ENCODE measurements around the gene TMEM212.

TMEM212 gene

GRCh38 chr3:171805687-171806086, 37.5 kb upstream of the TMEM212 start:
- Histone ChIP-seq H3K27ac (ENCODE audit: insufficient read depth, low read length, poor library complexity, severe bottlenecking) (no peak overlapping the region), H3K4me1 (ENCODE audit: control insufficient read depth, insufficient read depth, low read length, poor library complexity, severe bottlenecking) (peaks cover 6% of the 10 kb centered on the region), H3K27me3 (replicated peaks; ENCODE audit: control insufficient read depth, insufficient read depth, low read length, poor library complexity, severe bottlenecking) (no peaks in the 10 kb centered on the region), H3K9me3 (ENCODE audit: control insufficient read depth, low read length) (no peaks in the 10 kb centered on the region), H3K4me3 (ENCODE audit: insufficient read depth, low read depth, low read length, poor library complexity, severe bottlenecking) (no peak overlapping the region), H3K36me3 (ENCODE audit: control insufficient read depth, insufficient read depth, low read length) (no peaks in the 10 kb centered on the region)
- DNase-seq = no peak

DNA sequence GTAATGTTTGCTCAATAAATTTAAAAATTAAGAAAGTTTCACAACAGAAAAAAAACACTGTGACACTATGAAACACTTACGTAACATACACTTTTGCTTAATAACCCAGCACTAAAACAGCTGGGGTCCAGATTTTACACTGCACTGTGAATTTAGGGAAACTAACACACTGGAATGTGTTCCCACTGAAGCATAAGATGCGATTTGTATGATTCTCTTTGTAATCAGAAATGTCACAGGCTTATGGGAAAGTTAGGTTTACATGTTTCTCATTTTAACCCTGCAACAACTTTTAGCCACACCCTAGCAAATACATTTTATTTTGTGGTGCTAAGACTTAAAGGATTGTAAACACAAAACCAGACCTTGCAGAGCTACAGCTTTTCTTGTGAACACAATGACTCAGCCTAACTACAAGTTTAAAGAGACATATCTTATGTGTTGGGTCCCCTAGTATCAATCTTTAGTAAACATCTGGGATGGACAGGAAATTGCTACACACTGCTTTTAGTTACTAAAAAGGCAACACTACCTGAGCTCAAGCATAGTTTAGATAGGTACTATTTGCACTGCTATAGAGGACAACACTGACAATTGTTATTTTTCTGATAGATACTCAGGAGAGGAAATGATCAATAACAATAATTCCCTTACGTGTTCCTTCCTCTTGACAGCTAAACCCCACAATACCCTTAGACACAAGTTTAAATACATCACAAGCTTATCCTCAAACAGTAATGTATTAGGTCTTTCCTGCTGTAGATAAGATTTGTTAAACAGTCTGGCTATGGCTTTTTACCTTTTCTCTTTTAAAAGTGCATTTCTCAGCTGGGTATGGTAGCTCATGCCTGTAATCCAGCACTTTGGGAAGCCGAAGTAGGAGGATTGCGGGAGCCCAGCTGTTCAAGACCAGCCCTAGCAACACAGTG, 36.7 kb upstream of the TMEM212 start:
- H3K4me1 ChIP-seq (ENCODE audit: control insufficient read depth, insufficient read depth, low read length, poor library complexity, severe bottlenecking) = peaks cover 6% of the 10 kb centered on the region
- no peaks in the 10 kb centered on the region for H3K27me3 ChIP-seq (replicated peaks; ENCODE audit: control insufficient read depth, insufficient read depth, low read length, poor library complexity, severe bottlenecking)
- no peak overlapping the region for H3K4me3 ChIP-seq (ENCODE audit: insufficient read depth, low read depth, low read length, poor library complexity, severe bottlenecking)
- H3K36me3 ChIP-seq (ENCODE audit: control insufficient read depth, insufficient read depth, low read length) = no peaks in the 10 kb centered on the region
- no peak overlapping the region for H3K27ac ChIP-seq (ENCODE audit: insufficient read depth, low read length, poor library complexity, severe bottlenecking)
- no peaks in the 10 kb centered on the region for H3K9me3 ChIP-seq (ENCODE audit: control insufficient read depth, low read length)
- no peak for DNase-seq

DNA sequence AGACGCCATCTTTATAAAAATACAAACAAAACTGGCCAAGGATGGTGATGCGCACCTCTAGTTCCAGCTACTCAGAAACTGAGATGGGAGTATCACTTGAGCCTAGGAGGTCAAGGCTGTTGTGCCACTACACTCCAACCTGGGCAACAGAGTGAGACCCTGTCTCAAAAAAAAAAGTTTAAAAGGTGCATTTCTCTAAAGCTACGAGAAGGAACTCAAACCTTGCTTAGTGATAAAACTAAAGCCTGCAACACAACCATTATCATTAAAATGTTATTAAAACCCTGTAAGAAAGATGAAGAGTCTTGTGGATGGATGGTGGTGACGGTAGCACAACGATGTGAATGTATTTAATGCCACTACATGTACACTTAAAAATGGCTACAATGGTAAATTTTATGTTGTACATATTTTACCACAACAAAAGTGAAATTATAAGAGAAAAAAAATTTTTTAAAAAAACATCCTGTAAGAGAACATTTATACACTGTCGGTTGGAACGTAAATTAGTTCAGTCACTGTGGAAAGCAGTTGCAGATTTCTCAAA, 35.9 kb upstream of the TMEM212 start:
- H3K4me1 ChIP-seq (ENCODE audit: control insufficient read depth, insufficient read depth, low read length, poor library complexity, severe bottlenecking) = peaks cover 6% of the 10 kb centered on the region
- no peak overlapping the region for H3K4me3 ChIP-seq (ENCODE audit: insufficient read depth, low read depth, low read length, poor library complexity, severe bottlenecking)
- H3K27me3 ChIP-seq (replicated peaks; ENCODE audit: control insufficient read depth, insufficient read depth, low read length, poor library complexity, severe bottlenecking) = no peaks in the 10 kb centered on the region
- DNase-seq = no peak
- no peaks in the 10 kb centered on the region for H3K36me3 ChIP-seq (ENCODE audit: control insufficient read depth, insufficient read depth, low read length)
- H3K9me3 ChIP-seq (ENCODE audit: control insufficient read depth, low read length) = no peaks in the 10 kb centered on the region
- no peak overlapping the region for H3K27ac ChIP-seq (ENCODE audit: insufficient read depth, low read length, poor library complexity, severe bottlenecking)

GRCh38 chr3:171807806-171808205, 35.3 kb upstream of the TMEM212 start:
- Histone ChIP-seq H3K4me3 (ENCODE audit: insufficient read depth, low read depth, low read length, poor library complexity, severe bottlenecking) (no peak overlapping the region), H3K27me3 (replicated peaks; ENCODE audit: control insufficient read depth, insufficient read depth, low read length, poor library complexity, severe bottlenecking) (no peaks in the 10 kb centered on the region), H3K4me1 (ENCODE audit: control insufficient read depth, insufficient read depth, low read length, poor library complexity, severe bottlenecking) (peaks cover 6% of the 10 kb centered on the region), H3K36me3 (ENCODE audit: control insufficient read depth, insufficient read depth, low read length) (no peaks in the 10 kb centered on the region), H3K9me3 (ENCODE audit: control insufficient read depth, low read length) (no peaks in the 10 kb centered on the region), H3K27ac (ENCODE audit: insufficient read depth, low read length, poor library complexity, severe bottlenecking) (no peak overlapping the region)
- no peak for DNase-seq

DNA sequence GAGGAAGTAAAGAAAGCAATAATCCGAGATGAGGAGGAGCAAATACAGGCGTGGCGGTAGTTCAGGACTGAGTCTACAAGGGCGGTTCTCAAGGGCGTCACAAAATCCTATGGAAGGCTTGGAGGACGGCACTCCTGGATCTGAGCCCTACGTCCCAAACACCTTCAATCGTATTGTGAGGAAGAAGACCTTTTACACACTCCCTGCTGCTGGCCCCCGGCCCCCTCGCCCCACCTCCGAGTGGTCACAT, 33.6 kb upstream of the TMEM212 start:
- no peak for DNase-seq
- H3K4me1 ChIP-seq (ENCODE audit: control insufficient read depth, insufficient read depth, low read length, poor library complexity, severe bottlenecking) = peaks cover 6% of the 10 kb centered on the region
- peak overlapping the region; percentile 60 for H3K4me3 ChIP-seq (ENCODE audit: insufficient read depth, low read depth, low read length, poor library complexity, severe bottlenecking)
- H3K36me3 ChIP-seq (ENCODE audit: control insufficient read depth, insufficient read depth, low read length) = no peaks in the 10 kb centered on the region
- H3K27me3 ChIP-seq (replicated peaks; ENCODE audit: control insufficient read depth, insufficient read depth, low read length, poor library complexity, severe bottlenecking) = no peaks in the 10 kb centered on the region
- H3K27ac ChIP-seq (ENCODE audit: insufficient read depth, low read length, poor library complexity, severe bottlenecking) = no peak overlapping the region
- no peaks in the 10 kb centered on the region for H3K9me3 ChIP-seq (ENCODE audit: control insufficient read depth, low read length)

- Histone ChIP-seq H3K9me3 (ENCODE audit: control insufficient read depth, low read length) (no peaks in the 10 kb centered on the region), H3K36me3 (ENCODE audit: control insufficient read depth, insufficient read depth, low read length) (no peaks in the 10 kb centered on the region), H3K4me3 (ENCODE audit: insufficient read depth, low read depth, low read length, poor library complexity, severe bottlenecking) (peak within 1 kb of the TSS; percentile 60), H3K27ac (ENCODE audit: insufficient read depth, low read length, poor library complexity, severe bottlenecking) (no peak within 1 kb of the TSS), H3K27me3 (replicated peaks; ENCODE audit: control insufficient read depth, insufficient read depth, low read length, poor library complexity, severe bottlenecking) (no peaks in the 10 kb centered on the region), H3K4me1 (ENCODE audit: control insufficient read depth, insufficient read depth, low read length, poor library complexity, severe bottlenecking) (peaks cover 6% of the 10 kb centered on the region)
- DNase-seq = peak in 2 of 3 donors; percentile 10 to 35
Observed at GRCh38 chr3:171809861-171810628, 33.1 kb upstream of the TMEM212 start, which contains the start of gene PLD1. TSS of gene PLD1 (minus strand) at chr3:171810483. CDS start at chr3:171738051, 72,432 bp downstream.

GRCh38 chr3:171810629-171811294, 32.4 kb upstream of the TMEM212 start:
- DNase-seq = no peak
- peaks cover 6% of the 10 kb centered on the region for H3K4me1 ChIP-seq (ENCODE audit: control insufficient read depth, insufficient read depth, low read length, poor library complexity, severe bottlenecking)
- H3K27me3 ChIP-seq (replicated peaks; ENCODE audit: control insufficient read depth, insufficient read depth, low read length, poor library complexity, severe bottlenecking) = no peaks in the 10 kb centered on the region
- H3K9me3 ChIP-seq (ENCODE audit: control insufficient read depth, low read length) = no peaks in the 10 kb centered on the region
- H3K36me3 ChIP-seq (ENCODE audit: control insufficient read depth, insufficient read depth, low read length) = no peaks in the 10 kb centered on the region
- no peak overlapping the region for H3K27ac ChIP-seq (ENCODE audit: insufficient read depth, low read length, poor library complexity, severe bottlenecking)
- H3K4me3 ChIP-seq (ENCODE audit: insufficient read depth, low read depth, low read length, poor library complexity, severe bottlenecking) = peak overlapping the region; percentile 60

- DNase-seq = no peak
- no peaks in the 10 kb centered on the region for H3K9me3 ChIP-seq (ENCODE audit: control insufficient read depth, low read length)
- peaks cover 6% of the 10 kb centered on the region for H3K4me1 ChIP-seq (ENCODE audit: control insufficient read depth, insufficient read depth, low read length, poor library complexity, severe bottlenecking)
- H3K36me3 ChIP-seq (ENCODE audit: control insufficient read depth, insufficient read depth, low read length) = no peaks in the 10 kb centered on the region
- H3K27me3 ChIP-seq (replicated peaks; ENCODE audit: control insufficient read depth, insufficient read depth, low read length, poor library complexity, severe bottlenecking) = no peaks in the 10 kb centered on the region
- no peak overlapping the region for H3K27ac ChIP-seq (ENCODE audit: insufficient read depth, low read length, poor library complexity, severe bottlenecking)
- no peak overlapping the region for H3K4me3 ChIP-seq (ENCODE audit: insufficient read depth, low read depth, low read length, poor library complexity, severe bottlenecking)
Observed at GRCh38 chr3:171811295-171811912, 31.7 kb upstream of the TMEM212 start.

DNA sequence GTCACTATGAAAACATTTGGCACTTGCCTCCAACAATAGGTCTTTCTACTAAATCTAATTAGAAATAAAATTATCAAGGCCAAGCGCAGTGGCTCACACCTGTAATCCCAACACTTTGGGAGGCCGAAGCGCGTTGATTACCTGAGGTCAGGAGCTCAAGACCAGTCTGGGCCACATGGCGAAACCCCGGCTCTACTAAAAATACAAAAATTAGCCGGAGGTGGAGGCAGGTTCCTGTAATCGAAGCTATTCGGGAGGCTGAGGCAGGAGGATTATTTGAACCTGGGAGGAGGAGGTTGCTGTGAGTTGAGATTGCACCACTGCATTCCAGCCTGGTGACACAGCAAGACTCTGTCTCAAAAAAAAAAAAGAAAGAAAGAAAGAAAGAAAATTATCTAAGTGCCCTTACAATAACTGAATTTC, 31.2 kb upstream of the TMEM212 start:
- no peak overlapping the region for H3K27ac ChIP-seq (ENCODE audit: insufficient read depth, low read length, poor library complexity, severe bottlenecking)
- H3K4me1 ChIP-seq (ENCODE audit: control insufficient read depth, insufficient read depth, low read length, poor library complexity, severe bottlenecking) = peaks cover 6% of the 10 kb centered on the region
- no peak overlapping the region for H3K4me3 ChIP-seq (ENCODE audit: insufficient read depth, low read depth, low read length, poor library complexity, severe bottlenecking)
- no peaks in the 10 kb centered on the region for H3K36me3 ChIP-seq (ENCODE audit: control insufficient read depth, insufficient read depth, low read length)
- H3K27me3 ChIP-seq (replicated peaks; ENCODE audit: control insufficient read depth, insufficient read depth, low read length, poor library complexity, severe bottlenecking) = no peaks in the 10 kb centered on the region
- DNase-seq = no peak
- H3K9me3 ChIP-seq (ENCODE audit: control insufficient read depth, low read length) = no peaks in the 10 kb centered on the region
